Neutrophil (primary cell): ENCODE data around the gene KLF13.

Experiments used
- H3K27ac ChIP-seq: fragments of 200-600 bp; sonication (generic); 2 replicates; pipeline ENCODE4 v1.5.1; 2016; ENCODE audit warnings: mild to moderate bottlenecking, moderate library complexity
- H3K27me3 ChIP-seq: fragments of 200-600 bp; sonication (generic); 2 replicates; pipeline ENCODE4 v1.6.0; 2016; ENCODE audit warnings: mild to moderate bottlenecking
- H3K36me3 ChIP-seq: fragments of 200-600 bp; sonication (generic); 2 replicates; pipeline ENCODE4 v1.5.1; 2017
- H3K4me1 ChIP-seq, 2 experiments: fragments of 200-600 bp in 1 of 2; sonication (generic) in 1 of 2; 1 replicate in 1 of 2; 2 replicates in 1 of 2; pipeline versions ENCODE4 v1.5.1 to v1.6.1; 2013 to 2016; ENCODE audit warnings: low read depth in 1 of 2, low read length in 1 of 2, mild to moderate bottlenecking in 1 of 2, moderate library complexity in 1 of 2; ENCODE audit not compliant: control insufficient read depth in 1 of 2, insufficient read depth in 1 of 2
- H3K4me3 ChIP-seq, 2 experiments: fragments of 200-600 bp in 1 of 2; sonication (generic) in 1 of 2; 1 replicate in 1 of 2; 2 replicates in 1 of 2; pipeline ENCODE4 v1.5.1; 2013 to 2016; ENCODE audit warnings: low read depth in 1 of 2, low read length in 1 of 2, mild to moderate bottlenecking in 1 of 2, moderate library complexity in 1 of 2
- H3K9me3 ChIP-seq: fragments of 200-600 bp; sonication (generic); 2 replicates; pipeline ENCODE4 v1.5.1; 2016
- CTCF ChIP-seq: fragments of 200-600 bp; sonication (generic); IDR thresholded peaks from 2 replicates; pipeline ENCODE4 v1.5.1; 2016; ENCODE audit warnings: antibody characterized with exemption

KLF13 gene

GRCh38 chr15:31341071-31341470, 14.4 kb downstream of the KLF13 start:
- Histone ChIP-seq H3K4me3 (no peak overlapping the region), H3K27ac (peak overlapping the region; percentile 78), H3K4me1 (peaks cover 62 to 93% of the 10 kb centered on the region in 2 experiments)

GRCh38 chr15:31341496-31342195, 15.0 kb downstream of the KLF13 start:
- Histone ChIP-seq H3K27ac (peak overlapping the region; percentile 78), H3K27me3 (no peaks in the 10 kb centered on the region), H3K4me1 (peaks cover 56 to 91% of the 10 kb centered on the region in 2 experiments), H3K36me3 (peaks cover 16% of the 10 kb centered on the region), H3K9me3 (no peaks in the 10 kb centered on the region), H3K4me3 (no peak overlapping the region)
- TF ChIP-seq CTCF, result no peak

More at GRCh38 chr15:31341071-31341470, 14.4 kb downstream of the KLF13 start:
- H3K27me3 ChIP-seq, result no peaks in the 10 kb centered on the region
- H3K36me3 ChIP-seq, result peaks cover 14% of the 10 kb centered on the region
- no peaks in the 10 kb centered on the region for H3K9me3 ChIP-seq
- no peak for TF ChIP-seq CTCF

GRCh38 chr15:31342381-31342780, 15.7 kb downstream of the KLF13 start:
- Histone ChIP-seq H3K4me3 (peak overlapping the region in 1 of 2 experiments; percentile 20), H3K27ac (peak overlapping the region; percentile 78), H3K36me3 (peaks cover 21% of the 10 kb centered on the region), H3K27me3 (no peaks in the 10 kb centered on the region), H3K4me1 (peaks cover 50 to 85% of the 10 kb centered on the region in 2 experiments), H3K9me3 (no peaks in the 10 kb centered on the region)
- TF ChIP-seq CTCF, result no peak

- Histone ChIP-seq H3K27me3 (no peaks in the 10 kb centered on the region), H3K27ac (peak overlapping the region; percentile 78), H3K9me3 (no peaks in the 10 kb centered on the region), H3K4me3 (peak overlapping the region in 1 of 2 experiments; percentile 20), H3K4me1 (peaks cover 44 to 78% of the 10 kb centered on the region in 2 experiments), H3K36me3 (peaks cover 26% of the 10 kb centered on the region)
- TF ChIP-seq CTCF, result no peak
Observed at GRCh38 chr15:31342781-31343626, 16.4 kb downstream of the KLF13 start.

- TF ChIP-seq CTCF, result no peak
- Histone ChIP-seq H3K27ac (peak overlapping the region; percentile 21), H3K9me3 (no peaks in the 10 kb centered on the region), H3K4me3 (no peak overlapping the region), H3K4me1 (peaks cover 36 to 76% of the 10 kb centered on the region in 2 experiments), H3K27me3 (no peaks in the 10 kb centered on the region), H3K36me3 (peaks cover 34% of the 10 kb centered on the region)
Observed at GRCh38 chr15:31343831-31344230, 17.2 kb downstream of the KLF13 start.
